ENCODE data around the gene ARHGAP31.

DNA sequence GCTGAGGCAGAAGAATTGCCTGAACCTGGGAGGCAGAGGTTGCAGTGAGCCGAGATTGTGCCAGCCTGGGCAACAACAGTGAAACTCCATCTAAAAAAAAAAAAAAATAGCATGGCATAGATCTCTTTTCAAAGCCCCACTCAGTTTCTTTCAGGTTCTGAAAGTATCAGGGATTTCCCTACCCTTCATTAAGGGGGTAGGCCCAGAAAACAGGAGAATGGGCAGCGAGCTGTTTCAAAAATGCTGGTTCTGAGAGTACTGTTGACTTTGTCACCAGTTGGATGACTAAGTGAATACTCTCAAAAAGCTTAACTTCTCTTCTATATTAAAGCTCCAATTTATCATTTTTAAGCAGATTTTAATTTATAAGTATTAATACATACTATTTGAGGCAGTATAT is 72.8 kb downstream of the ARHGAP31 start:
- TF ChIP-seq, protein P1, sequence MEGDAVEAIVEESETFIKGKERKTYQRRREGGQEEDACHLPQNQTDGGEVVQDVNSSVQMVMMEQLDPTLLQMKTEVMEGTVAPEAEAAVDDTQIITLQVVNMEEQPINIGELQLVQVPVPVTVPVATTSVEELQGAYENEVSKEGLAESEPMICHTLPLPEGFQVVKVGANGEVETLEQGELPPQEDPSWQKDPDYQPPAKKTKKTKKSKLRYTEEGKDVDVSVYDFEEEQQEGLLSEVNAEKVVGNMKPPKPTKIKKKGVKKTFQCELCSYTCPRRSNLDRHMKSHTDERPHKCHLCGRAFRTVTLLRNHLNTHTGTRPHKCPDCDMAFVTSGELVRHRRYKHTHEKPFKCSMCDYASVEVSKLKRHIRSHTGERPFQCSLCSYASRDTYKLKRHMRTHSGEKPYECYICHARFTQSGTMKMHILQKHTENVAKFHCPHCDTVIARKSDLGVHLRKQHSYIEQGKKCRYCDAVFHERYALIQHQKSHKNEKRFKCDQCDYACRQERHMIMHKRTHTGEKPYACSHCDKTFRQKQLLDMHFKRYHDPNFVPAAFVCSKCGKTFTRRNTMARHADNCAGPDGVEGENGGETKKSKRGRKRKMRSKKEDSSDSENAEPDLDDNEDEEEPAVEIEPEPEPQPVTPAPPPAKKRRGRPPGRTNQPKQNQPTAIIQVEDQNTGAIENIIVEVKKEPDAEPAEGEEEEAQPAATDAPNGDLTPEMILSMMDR (IDR thresholded peaks at IDR 0.05) = no peak
- TF ChIP-seq POLR2A (IDR thresholded peaks at IDR 0.05) = no peak

All from esophagus squamous epithelium (tissue), 4 donors.